Measurements from ENCODE around the gene PSMD2.
A peak's percentile ranks its signal among the peaks of the same experiment; 100 is the strongest.

The PSMD2 gene

DNA sequence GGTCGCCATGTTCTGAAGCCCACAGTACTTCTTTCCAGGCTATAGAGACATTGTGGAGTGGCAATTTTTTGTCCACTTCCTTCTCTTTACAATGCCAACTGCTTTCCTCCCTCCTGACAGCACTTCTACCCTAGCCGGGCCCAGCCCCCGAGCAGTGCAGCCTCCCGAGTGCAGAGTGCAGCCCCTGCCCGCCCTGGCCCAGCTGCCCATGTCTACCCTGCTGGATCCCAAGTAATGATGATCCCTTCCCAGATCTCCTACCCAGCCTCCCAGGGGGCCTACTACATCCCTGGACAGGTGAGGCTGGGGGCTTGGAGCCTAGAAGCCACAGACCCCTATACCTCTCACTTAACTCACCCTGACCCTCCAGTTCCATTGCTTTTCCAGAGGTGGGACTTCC lies 18.2 kb downstream of the PSMD2 start:
- DNase-seq: no peak

DNA sequence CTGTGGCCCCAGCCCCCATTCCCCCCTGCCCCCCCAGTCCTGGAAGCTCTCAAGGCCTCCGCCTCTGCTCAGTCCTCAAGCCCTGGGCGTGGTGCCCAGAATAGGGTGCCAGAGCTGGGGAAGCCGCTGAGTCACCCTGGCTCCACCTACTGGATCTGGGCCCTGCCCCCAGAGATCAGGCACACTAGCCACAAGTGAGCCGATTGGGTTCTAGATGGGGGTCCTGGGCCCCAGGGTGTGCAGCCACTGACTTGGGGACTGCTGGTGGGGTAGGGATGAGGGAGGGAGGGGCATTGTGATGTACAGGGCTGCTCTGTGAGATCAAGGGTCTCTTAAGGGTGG lies 21.0 kb downstream of the PSMD2 start:
- DNase-seq: peak; percentile 21 to 94 (median 82)

GRCh38 chr3:184321666-184322065 lies 22.6 kb downstream of the PSMD2 start:
- no peak for DNase-seq

GRCh38 chr3:184322731-184323487 lies 23.9 kb downstream of the PSMD2 start:
- DNase-seq: no peak

- DNase-seq: no peak
These were observed 24.7 kb downstream of the PSMD2 start for GRCh38 chr3:184323696-184324095.

- DNase-seq: no peak
These were observed 26.2 kb downstream of the PSMD2 start for GRCh38 chr3:184325269-184325668.

DNA sequence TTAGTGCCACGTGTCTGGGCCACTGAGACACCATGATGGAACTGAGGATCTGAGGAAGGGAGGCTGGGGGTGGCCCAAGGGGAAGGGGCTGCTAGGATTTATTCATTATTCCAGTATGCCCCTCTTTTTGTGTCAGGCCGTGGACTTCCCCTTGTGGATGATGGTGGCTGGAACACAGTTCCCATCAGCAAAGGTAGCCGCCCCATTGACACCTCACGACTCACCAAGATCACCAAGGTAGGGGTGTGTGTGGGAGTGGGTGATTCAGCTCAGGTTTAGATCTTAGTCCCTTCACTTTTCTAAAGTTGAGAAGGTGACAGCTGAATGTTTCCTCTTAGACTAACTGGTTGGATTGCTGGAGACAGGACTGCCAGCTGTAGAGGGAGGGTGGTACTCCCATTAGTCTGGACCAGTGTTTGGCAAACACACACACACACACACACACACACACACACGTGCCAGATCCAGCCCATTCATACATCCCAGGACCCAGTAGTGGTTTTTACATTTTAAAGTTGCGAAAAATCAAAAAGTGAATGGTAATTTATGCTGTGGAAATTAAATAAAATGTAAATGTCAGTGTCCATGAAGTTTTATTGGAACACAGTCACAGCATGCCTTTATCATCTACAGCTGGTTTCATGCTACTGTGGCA lies 26.8 kb downstream of the PSMD2 start:
- no peak for DNase-seq

DNA sequence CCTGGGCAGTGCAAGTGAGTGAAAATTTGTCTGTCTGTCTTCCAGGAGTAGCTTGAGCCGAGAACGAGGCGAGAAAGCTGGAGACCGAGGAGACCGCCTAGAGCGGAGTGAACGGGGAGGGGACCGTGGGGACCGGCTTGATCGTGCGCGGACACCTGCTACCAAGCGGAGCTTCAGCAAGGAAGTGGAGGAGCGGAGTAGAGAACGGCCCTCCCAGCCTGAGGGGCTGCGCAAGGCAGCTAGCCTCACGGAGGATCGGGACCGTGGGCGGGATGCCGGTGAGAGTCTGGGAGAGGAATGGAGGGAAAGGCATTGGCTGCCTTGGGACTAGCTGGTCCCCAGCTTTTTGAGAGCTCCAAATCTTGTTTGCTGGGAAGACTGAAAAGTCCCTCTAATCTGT lies 28.1 kb downstream of the PSMD2 start:
- DNase-seq: no peak

- no peak for DNase-seq
These were observed 29.5 kb downstream of the PSMD2 start for GRCh38 chr3:184328516-184328915.

DNA sequence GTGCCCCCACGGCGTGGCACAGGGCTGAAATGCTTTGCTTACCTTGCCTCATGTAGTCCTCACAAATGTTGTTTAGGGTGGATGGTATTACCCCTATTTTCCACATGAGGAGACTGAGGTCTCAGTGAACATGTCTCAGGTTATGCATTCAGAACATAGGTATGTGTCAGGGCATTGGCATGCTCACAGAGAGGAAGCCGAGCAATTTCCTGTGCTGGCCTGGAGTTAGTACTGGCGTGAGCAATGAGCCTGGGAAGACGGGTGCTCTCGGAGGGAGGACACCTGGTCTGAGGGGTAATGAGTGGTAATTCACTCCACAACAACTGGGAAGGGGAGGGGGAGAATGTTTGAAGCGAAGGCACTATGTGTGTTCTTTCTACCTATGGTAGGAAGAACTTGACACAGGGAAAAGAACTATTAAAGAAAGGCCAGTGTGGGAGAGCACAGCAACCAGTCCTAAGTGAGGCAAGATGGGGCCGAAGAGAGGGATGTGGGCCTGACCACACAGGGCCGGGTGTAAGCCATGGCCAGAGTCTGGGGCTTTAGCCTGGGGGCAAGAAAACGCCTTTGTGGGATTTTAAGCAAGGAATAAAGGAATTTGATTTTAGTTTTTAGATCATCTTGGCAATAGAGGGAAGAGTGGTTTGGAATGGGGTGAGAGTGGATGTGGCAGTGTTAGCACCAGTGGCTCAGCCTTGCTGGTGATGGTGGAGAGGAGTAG lies 33.5 kb downstream of the PSMD2 start:
- no peak for DNase-seq

DNA sequence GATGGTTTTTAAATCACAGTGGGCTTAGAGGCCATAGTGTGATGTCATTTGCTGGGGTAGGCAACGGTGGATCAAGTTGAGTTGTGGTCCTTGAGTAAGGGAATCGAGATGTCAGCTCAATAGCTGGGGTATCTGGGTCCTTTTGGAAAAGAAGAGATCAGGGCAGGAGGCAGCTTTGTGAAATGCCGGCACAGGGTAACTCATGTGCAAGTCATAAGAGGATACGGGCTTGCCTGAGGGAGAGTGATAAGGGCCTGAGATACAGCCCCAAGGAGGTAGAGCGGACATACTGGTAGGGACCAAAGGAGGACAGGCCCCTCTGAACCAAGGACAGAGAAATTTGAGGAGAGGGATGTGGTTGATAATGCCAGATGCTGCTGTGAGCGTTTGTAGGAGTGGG lies 34.1 kb downstream of the PSMD2 start:
- DNase-seq: no peak

DNA sequence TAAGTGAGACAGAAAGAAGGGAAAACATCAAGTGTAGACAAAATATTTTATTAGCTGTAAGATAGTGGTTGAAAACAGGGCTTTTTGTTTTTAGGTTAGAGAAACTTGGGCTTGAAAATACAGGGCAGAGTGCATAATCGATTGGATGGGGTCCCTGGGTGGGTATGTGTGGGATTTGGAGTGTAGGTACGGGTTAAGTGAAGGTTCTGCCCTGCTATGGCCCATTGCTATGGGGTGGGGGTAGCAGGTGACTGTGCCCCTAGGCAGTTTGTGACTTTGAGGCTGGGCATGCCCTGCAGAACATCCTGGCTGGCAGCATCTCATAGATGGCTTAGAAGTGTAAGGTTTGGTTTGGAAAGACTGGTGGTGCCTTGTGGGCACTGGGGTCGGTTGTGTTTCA lies 34.7 kb downstream of the PSMD2 start:
- no peak for DNase-seq

DNA sequence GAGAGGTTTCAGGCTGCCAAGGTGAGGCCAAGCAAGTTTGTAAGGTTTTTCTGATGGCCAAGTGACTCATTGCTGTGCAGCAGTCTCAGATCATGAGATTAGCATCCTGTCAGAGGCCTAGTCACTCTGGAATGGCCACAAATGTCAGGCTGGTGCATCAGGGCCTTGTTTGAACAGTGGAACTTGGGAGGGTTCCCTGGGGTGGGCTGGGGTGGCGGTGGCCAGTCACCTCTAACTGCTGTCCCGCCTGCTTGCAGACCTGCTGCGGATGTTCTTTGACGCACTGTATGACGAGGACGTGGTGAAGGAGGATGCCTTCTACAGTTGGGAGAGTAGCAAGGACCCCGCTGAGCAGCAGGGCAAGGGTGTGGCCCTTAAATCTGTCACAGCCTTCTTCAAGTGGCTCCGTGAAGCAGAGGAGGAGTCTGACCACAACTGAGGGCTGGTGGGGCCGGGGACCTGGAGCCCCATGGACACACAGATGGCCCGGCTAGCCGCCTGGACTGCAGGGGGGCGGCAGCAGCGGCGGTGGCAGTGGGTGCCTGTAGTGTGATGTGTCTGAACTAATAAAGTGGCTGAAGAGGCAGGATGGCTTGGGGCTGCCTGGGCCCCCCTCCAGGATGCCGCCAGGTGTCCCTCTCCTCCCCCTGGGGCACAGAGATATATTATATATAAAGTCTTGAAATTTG lies 35.6 kb downstream of the PSMD2 start:
- peak in 1 of 14 donors; percentile 25 for DNase-seq

- peak in 1 of 14 donors; percentile 62 for DNase-seq
These were observed 36.2 kb downstream of the PSMD2 start for GRCh38 chr3:184335291-184335660.

- DNase-seq: peak in 13 of 14 donors; percentile 28 to 87 (median 80)
These were observed 36.9 kb downstream of the PSMD2 start for GRCh38 chr3:184335661-184336546.

DNA sequence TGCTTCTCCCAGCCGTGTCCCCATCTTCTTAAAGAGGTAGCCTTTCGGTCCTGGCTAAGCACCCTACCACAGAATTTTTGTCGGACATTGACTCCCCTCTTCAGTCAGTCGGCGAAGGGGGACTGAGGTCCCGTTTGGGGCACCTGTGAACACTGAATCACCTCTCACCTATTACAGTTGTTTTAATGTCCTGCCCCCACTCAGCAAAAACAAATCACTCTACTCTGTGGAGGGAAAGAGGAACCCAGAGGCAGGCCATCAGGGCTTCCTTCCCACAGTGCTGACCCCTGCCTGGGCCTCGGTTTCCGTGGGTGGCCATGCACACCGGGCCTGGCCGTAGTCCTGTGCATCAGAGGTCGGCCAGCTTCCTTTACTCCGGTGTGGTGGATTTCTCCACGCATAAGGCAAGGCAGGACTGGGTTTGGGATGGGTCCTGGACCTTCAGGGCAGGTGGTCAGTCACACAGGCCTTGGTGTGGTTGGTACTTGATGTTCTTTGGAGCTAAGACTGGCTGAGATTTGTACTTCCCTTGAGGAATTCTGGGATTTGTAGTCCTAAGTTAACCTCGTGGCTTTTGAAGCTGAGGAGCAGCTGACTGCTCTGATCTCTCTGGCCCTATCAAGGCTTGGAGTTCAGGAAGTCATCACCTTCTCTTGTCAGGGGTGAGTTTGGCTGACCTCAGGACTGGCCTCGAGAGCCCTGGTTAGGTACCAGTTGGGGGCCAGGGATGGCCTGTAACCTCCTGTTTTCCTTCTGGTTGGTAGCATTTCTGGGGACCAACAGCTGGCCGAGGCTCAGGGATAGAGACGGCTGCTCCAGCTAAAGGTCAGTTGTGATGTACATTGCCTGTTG lies 37.7 kb downstream of the PSMD2 start:
- peak in 12 of 14 donors; percentile 7 to 86 (median 63) for DNase-seq

- peak in 11 of 14 donors; percentile 21 to 88 (median 62) for DNase-seq
These were observed 38.3 kb downstream of the PSMD2 start, which contains the start of gene FAM131A for GRCh38 chr3:184337399-184337714. Gene FAM131A (plus strand): TSS chr3:184337600. CDS start chr3:184337631, 31 bp downstream.

GRCh38 chr3:184337981-184338380 lies 38.9 kb downstream of the PSMD2 start:
- peak in 2 of 14 donors; percentile 37 to 59 for DNase-seq

- peak; percentile 17 to 87 (median 70) for DNase-seq
These were observed 39.5 kb downstream of the PSMD2 start for GRCh38 chr3:184338511-184338945.

- peak in 1 of 14 donors; percentile 50 for DNase-seq
These were observed 40.0 kb downstream of the PSMD2 start for GRCh38 chr3:184339001-184339400.

Data from C1 segment of cervical spinal cord (tissue), 14 donors.